DMS153 treated with DMSO at 0.1 percent for 48 hours (cell line): ENCODE data around the gene SGCE.

Source experiments
- DNase-seq: peaks from one replicate; lab custom pipeline; 2025; ENCODE audit not compliant: unreplicated experiment; lab: John Stamatoyannopoulos, UW

The SGCE gene

GRCh38 chr7:94630855-94631254 is 25.1 kb downstream of the SGCE start:
- no peak for DNase-seq

GRCh38 chr7:94623820-94624219 is 32.1 kb downstream of the SGCE start:
- DNase-seq: no peak

GRCh38 chr7:94621120-94621519 is 34.8 kb downstream of the SGCE start:
- no peak for DNase-seq

DNA sequence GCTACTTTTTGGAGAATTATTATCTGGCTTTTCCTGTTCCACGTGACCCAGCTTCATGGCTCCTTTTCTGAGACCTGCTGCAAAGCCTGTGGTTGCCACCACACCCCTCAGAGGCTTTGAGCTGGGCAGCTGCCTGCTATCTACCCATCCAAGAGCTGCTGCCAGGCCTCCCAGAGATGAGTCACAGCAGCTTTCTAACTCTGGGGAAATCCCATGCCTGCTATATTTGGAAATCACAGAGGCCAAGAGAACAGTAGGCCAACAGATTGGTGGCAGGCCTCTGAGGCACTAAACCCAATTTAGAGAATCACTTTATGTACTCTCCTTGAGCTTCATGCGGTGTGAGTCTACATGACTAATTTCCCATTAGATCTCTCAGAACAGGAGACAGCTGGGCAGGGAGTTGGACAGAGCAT is 35.2 kb downstream of the SGCE start:
- DNase-seq: no peak

DNA sequence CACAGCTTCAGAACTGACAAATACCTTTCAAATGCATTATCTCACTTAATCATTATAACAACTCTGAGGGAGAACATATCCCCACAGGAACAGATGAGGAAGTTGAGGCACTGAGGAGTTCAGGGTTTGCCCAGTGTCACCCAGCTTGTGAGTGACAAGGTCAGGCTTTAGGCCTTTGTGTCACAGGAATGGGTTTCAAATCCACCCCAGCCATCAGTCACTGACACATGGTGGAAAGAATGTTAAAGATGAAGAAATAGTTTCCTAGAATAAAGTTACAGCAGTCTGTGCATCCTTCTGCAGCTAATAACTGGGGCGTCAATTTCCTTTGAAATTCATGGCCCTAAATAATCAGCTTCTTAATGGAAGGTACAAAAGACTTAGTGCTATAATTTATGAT is 37.8 kb downstream of the SGCE start:
- DNase-seq: no peak

GRCh38 chr7:94616855-94617254 is 39.1 kb downstream of the SGCE start:
- DNase-seq: no peak

DNA sequence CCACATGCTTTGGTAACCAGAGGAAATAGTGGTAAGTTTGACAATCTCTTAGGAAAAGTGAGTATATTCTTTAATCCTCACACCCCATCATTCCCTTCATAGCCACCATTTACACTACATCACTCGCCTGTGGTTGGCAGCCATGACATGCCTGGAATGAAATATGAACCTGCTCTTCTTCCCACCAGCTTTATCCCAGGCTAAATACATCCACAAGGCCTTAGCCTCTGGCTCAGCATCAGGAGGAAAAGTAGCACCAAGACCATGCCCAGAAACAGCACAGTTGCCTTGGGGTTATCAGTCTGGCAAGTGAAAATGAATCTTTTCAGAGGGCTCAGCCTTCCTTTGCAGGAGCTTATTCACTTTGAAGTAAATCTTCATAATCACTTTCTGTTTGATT is 40.3 kb downstream of the SGCE start:
- no peak for DNase-seq

DNA sequence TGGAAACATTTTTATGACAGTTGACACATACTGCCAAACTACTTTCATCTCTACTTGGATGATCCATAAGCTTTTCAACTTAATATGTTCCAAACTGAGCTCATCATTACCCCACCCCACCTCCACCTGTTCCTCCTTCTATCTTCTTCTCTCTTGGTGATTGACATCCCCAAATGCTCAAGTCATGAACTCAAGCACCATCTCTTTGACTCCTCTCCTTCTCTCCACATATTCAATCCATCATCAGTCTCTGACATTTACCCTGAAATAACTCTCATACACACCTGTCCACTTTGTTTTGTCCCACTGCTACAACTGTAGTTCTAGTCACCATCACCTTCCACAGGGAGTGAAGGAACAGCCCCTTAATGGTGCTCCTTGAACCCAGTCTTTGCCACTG is 43.3 kb downstream of the SGCE start:
- DNase-seq: no peak

- no peak for DNase-seq
These were observed 43.7 kb downstream of the SGCE start for GRCh38 chr7:94612253-94612652.

DNA sequence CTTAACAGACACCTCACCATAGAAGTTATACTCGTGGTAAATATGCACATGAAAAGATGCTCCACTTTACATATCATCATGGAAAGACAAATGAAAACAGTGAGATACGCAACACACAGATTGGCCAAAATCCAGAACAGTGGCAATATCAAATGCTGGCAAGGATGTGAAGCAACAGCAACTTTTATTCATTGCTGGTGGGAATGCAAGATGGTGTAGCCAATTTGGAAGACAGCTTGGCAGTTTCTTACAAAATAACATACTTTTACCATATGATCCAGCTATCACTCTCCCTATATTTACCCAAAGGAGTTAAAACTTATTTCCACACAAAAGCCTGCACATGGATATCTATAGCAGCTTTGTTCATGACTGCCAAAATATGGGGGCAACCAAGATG is 46.4 kb downstream of the SGCE start:
- DNase-seq: no peak

GRCh38 chr7:94605031-94605430 is 50.9 kb downstream of the SGCE start:
- DNase-seq: no peak

GRCh38 chr7:94602181-94602580 is 53.8 kb downstream of the SGCE start:
- no peak for DNase-seq

DNA sequence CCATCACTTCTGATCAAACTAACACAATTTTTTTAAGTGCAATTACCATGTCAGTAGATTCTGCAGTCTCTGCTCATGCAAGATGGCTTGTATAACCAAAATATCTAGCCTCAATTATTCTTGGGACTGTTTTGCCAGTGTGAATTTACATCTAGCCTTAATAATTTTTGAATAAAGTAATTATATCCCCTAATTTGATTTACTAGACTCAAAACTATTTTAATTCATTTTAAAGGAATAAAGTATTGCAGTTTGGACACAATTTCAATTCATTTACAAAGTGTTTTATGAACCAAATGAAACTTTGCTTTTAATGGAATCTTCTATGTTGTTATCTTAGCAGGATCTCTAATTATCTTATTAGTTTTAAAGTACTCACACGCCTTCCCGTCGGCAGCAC is 55.7 kb downstream of the SGCE start:
- no peak for DNase-seq

- no peak for DNase-seq
These were observed 60.2 kb downstream of the SGCE start for GRCh38 chr7:94595717-94596116.

GRCh38 chr7:94594882-94595281 is 61.1 kb downstream of the SGCE start:
- DNase-seq: no peak

- no peak for DNase-seq
These were observed 64.8 kb downstream of the SGCE start for GRCh38 chr7:94591176-94591575.

DNA sequence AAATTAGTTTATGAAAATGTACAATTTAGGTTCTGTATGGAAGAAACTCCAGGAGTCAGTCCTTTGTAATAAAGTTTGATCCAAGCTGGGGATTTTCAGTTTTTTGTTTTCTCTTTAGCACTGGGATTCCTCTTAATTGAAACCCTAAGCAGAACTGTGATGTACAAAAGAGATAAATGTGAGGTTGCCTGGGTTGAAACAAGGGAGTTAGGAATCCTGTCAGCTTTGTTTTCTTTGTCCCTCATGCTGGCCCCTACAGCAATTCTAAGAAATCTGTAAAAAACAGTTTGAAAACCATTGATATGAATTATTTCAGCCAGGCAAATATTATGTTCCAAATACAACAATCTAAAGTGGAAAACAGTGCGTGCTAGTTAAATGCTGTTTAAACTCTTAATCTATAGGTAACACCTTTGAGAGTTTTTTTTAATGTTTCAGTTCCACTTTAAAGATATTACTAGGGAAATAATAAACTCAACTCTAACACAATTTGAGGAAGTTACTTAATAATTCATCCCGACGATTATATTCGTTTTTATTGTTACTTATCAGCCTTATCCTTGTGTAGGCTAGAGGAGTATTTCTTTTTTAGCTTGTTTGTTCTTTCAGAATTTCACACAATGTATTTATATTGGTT is 65.3 kb downstream of the SGCE start:
- DNase-seq: no peak

- DNase-seq: no peak
These were observed 67.9 kb downstream of the SGCE start for GRCh38 chr7:94588075-94588474.

- no peak for DNase-seq
These were observed 71.8 kb downstream of the SGCE start for GRCh38 chr7:94584113-94584512.

GRCh38 chr7:94580601-94581000 is 75.3 kb downstream of the SGCE start:
- DNase-seq: no peak

DNA sequence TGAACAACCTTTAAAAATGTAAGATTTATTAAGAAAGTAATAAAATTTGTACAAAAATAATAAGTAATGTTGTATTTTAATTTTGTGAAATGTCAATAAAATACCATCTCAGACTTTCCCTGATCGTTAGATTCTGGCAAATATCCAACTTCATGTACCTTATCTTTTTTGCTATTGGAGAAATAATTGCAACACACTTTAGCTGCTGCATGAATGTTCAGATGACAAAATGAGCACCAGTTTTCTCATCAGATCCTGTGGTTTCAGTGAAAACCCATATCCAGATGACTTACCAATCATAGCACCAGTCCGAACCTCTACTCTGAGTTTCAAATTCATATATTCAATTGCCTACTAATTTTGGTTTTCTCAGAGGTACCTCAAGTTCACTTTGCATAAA is 76.5 kb downstream of the SGCE start:
- no peak for DNase-seq

DNA sequence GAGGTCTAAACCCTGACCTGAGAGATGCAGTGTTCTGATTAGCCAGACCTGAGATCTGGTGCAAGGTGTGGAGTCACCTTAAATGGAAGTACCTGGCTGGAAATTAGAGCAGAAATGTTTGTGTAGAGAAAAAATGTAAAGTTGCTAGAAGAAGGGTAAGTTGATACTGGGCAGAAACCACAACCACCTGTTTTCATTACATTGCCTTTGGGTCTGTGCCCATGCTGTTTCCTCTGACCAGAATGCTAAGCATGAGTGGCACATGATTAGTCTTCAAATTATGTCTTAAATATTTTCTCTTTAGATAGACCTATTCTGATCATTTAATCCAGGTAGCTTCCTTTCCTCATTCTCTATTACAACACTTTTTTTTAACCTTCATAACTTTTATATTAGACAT is 77.3 kb downstream of the SGCE start:
- DNase-seq: no peak

GRCh38 chr7:94577357-94577756 is 78.6 kb downstream of the SGCE start:
- DNase-seq: no peak

DNA sequence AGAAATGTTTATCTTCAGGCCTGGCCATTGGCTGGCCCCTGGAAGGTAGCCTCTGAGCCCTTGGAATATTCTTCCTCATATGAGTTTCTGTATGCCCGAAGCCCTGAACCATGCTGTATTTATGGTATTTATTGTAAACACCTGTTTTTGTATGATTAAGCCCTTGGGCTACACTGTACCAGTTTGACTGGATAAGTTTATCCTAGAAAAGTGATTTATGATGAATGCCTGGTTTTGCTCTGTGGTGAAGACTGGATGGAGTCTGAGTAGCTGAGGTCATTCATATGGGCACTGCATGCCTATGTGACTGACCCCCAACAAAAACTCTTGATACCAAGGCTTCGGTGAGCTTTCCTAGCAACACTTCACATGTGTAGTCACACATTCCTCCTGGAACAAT is 79.6 kb downstream of the SGCE start:
- no peak for DNase-seq
